ENCODE measurements around the gene GALNT7. TPM values are rescaled to one million over a fixed set of nuclear protein-coding genes. Genes with fewer than 3 reads are reported as not detected.
A peak's percentile ranks its signal among the peaks of the same experiment; 100 is the strongest.

GALNT7 gene
- total and polyA plus RNA-seq, 2 of the 13 experiments (the other 11 are each of a cell fraction or from before 2014, with no cell fraction given): 0.08 to 0.13 TPM

DNA sequence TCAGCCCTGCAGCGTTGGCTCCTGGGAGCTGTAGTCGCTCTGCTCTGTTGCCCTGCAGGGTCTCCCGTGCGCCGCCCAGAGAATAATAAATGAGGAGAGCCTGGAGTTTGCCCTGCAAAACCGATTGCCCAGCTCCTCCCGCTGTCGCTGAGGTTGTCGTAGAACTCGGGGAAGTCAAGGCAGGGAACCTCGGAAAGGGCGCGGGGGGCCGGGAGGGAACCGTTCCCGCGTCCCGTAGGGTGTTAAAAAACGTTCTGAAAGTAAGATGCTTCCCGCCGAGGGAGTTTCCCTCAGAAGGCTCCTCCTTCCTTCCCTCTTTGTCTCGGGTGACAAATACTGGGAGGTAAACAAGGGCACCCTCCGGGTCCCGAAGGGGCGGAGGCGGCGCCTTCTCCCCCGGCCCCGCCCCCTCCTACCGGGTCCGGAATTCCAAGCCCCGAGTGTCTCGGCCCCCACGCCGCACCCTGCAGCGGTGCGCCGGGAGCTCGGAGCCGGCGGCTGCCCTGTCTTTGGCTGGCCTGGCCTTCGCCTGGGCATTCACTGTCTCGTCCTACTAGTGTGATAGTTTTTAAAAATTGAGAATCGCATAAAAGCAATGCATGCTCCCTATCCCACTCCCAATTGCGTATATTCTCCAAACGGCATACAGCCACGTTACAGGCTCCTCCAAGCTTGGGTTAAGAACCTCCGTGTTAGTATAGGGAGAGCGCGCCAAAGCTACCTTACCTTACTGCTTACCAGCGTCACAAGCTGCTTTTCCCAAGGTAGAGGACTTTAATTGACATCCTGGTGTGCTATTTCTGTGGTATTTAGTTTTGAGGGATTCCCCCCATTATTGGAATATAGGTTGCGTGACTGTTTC is 166.5 kb downstream of the GALNT7 start (continued):
- TF ChIP-seq, protein P1, sequence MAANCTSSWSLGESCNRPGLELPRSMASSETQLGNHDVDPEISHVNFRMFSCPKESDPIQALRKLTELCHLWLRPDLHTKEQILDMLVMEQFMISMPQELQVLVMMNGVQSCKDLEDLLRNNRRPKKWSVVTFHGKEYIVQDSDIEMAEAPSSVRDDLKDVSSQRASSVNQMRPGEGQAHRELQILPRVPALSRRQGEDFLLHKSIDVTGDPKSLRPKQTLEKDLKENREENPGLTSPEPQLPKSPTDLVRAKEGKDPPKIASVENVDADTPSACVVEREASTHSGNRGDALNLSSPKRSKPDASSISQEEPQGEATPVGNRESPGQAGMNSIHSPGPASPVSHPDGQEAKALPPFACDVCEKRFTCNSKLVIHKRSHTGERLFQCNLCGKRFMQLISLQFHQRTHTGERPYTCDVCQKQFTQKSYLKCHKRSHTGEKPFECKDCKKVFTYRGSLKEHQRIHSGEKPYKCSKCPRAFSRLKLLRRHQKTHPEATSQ (CRISPR knock-in tag; IDR thresholded peaks at IDR 0.05; ENCODE audit: borderline replicate concordance): no peak; the same call in 1 of the 2 replicates
- TF ChIP-seq ZNF143 (CRISPR knock-in tag; IDR thresholded peaks at IDR 0.05) (peak; percentile 82; the same call in 1 of the 2 replicates), PTBP1 (IDR thresholded peaks at IDR 0.05; ENCODE audit: low read depth, low read length, poor library complexity, severe bottlenecking) (no peak), ZNF10 (CRISPR knock-in tag; IDR thresholded peaks at IDR 0.05; ENCODE audit: borderline replicate concordance, low read depth) (no peak), ONECUT2 (CRISPR knock-in tag; IDR thresholded peaks at IDR 0.05) (no peak), NFE2L1 (CRISPR knock-in tag; IDR thresholded peaks at IDR 0.05; ENCODE audit: borderline replicate concordance) (no peak), ZSCAN20 (CRISPR knock-in tag; IDR thresholded peaks at IDR 0.05; ENCODE audit: borderline replicate concordance) (0 out of 2 replicates have a peak, but pooled peaks have one; percentile 39), FOXM1 (CRISPR knock-in tag; IDR thresholded peaks at IDR 0.05) (no peak), SMAD9 (CRISPR knock-in tag; IDR thresholded peaks at IDR 0.05) (0 out of 2 replicates have a peak, but pooled peaks have one; percentile 58), NR2F1 (CRISPR knock-in tag; IDR thresholded peaks at IDR 0.05) (no peak), NCOR1 (IDR thresholded peaks at IDR 0.05; ENCODE audit: borderline replicate concordance, low read length) (no peak), KDM3A (CRISPR knock-in tag; IDR thresholded peaks at IDR 0.05; ENCODE audit: low read depth) (no peak), TEAD3 (CRISPR knock-in tag; optimal IDR thresholded peaks at IDR 0.05; ENCODE audit: borderline replicate concordance) (peak; percentile 61), TRIM24 (CRISPR knock-in tag; IDR thresholded peaks at IDR 0.05) (no peak), SETDB1 (CRISPR knock-in tag; IDR thresholded peaks at IDR 0.05; ENCODE audit: borderline replicate concordance) (no peak)
- TF ChIP-seq, protein P2, sequence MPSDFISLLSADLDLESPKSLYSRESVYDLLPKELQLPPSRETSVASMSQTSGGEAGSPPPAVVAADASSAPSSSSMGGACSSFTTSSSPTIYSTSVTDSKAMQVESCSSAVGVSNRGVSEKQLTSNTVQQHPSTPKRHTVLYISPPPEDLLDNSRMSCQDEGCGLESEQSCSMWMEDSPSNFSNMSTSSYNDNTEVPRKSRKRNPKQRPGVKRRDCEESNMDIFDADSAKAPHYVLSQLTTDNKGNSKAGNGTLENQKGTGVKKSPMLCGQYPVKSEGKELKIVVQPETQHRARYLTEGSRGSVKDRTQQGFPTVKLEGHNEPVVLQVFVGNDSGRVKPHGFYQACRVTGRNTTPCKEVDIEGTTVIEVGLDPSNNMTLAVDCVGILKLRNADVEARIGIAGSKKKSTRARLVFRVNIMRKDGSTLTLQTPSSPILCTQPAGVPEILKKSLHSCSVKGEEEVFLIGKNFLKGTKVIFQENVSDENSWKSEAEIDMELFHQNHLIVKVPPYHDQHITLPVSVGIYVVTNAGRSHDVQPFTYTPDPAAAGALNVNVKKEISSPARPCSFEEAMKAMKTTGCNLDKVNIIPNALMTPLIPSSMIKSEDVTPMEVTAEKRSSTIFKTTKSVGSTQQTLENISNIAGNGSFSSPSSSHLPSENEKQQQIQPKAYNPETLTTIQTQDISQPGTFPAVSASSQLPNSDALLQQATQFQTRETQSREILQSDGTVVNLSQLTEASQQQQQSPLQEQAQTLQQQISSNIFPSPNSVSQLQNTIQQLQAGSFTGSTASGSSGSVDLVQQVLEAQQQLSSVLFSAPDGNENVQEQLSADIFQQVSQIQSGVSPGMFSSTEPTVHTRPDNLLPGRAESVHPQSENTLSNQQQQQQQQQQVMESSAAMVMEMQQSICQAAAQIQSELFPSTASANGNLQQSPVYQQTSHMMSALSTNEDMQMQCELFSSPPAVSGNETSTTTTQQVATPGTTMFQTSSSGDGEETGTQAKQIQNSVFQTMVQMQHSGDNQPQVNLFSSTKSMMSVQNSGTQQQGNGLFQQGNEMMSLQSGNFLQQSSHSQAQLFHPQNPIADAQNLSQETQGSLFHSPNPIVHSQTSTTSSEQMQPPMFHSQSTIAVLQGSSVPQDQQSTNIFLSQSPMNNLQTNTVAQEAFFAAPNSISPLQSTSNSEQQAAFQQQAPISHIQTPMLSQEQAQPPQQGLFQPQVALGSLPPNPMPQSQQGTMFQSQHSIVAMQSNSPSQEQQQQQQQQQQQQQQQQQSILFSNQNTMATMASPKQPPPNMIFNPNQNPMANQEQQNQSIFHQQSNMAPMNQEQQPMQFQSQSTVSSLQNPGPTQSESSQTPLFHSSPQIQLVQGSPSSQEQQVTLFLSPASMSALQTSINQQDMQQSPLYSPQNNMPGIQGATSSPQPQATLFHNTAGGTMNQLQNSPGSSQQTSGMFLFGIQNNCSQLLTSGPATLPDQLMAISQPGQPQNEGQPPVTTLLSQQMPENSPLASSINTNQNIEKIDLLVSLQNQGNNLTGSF (CRISPR knock-in tag; IDR thresholded peaks at IDR 0.05): no peak
- TF ChIP-seq, protein P3, sequence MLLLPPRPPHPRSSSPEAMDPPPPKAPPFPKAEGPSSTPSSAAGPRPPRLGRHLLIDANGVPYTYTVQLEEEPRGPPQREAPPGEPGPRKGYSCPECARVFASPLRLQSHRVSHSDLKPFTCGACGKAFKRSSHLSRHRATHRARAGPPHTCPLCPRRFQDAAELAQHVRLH (CRISPR knock-in tag; IDR thresholded peaks at IDR 0.05; ENCODE audit: borderline replicate concordance, low read depth): 0 out of 2 replicates have a peak, but pooled peaks have one; percentile 29
- TF ChIP-seq, protein P4, sequence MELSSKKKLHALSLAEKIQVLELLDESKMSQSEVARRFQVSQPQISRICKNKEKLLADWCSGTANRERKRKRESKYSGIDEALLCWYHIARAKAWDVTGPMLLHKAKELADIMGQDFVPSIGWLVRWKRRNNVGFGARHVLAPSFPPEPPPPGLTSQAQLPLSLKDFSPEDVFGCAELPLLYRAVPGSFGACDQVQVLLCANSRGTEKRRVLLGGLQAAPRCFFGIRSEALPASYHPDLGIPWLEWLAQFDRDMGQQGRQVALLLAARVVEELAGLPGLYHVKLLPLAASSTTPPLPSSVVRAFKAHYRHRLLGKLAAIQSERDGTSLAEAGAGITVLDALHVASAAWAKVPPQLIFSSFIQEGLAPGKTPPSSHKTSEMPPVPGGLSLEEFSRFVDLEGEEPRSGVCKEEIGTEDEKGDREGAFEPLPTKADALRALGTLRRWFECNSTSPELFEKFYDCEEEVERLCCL (CRISPR knock-in tag; IDR thresholded peaks at IDR 0.05; ENCODE audit: borderline replicate concordance): no peak

Measured in HepG2 (cell line).